ENCODE measurements around the gene OR4D2. TPM values are rescaled to one million over a fixed set of nuclear protein-coding genes. Genes with fewer than 3 reads are reported as not detected.

OR4D2 gene
- total and polyA plus RNA-seq, 2 experiments from 2014 or later = not detected

DNA sequence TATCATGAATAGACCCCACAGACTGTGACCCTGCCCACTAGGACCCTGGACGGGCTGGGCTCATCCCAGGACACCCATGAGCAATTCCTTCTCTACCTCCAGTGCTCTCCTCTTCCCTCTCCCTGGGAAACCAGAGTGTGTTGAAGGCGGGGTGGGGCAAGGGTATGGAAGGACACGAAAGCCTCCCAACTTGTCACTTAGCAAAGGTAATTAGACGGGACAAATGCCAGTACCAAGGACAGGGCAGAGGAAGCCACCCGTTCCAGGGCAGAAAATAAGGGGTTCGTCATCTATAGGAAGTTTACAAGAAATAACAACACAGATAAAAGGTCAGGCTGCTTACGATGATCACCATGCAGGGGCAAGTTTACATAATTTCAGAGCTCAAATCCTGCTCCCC, 20.9 kb downstream of the OR4D2 start:
- 31 to 33% methylated on average over 7 of the region's 7 CpGs for WGBS, 2 experiments (ENCODE audit: low coverage in 1 of 2, low lambda C conversion rate in 2 of 2, missing lambda C conversion rate in 2 of 2)
- Histone ChIP-seq H3K4me1 (ENCODE audit: insufficient read depth) (0 out of 2 replicates have a peak, but pooled peaks cover 4% of the 10 kb centered on the region), H3K27ac (no peak overlapping the region), H3K27me3 (replicated peaks; ENCODE audit: insufficient read depth) (peaks cover 9% of the 10 kb centered on the region; the same call in 1 of the 2 replicates), H3K36me3 (ENCODE audit: low read depth) (no peaks in the 10 kb centered on the region), H3K4me3 (no peak overlapping the region), H2AFZ (no peak overlapping the region), H3F3A (ENCODE audit: insufficient read depth) (no peaks in the 10 kb centered on the region), H3K9me3 (ENCODE audit: low read depth) (no peaks in the 10 kb centered on the region), H3K4me2 (ENCODE audit: unreplicated experiment) (no peak overlapping the region), H3K9ac (no peak overlapping the region), H3K79me2 (ENCODE audit: insufficient read depth) (no peaks in the 10 kb centered on the region), H3K9me2 (ENCODE audit: insufficient read depth) (no peaks in the 10 kb centered on the region), H4K20me1 (ENCODE audit: insufficient read depth) (no peaks in the 10 kb centered on the region)
- in situ Hi-C loops (cut with MboI) = no loop called here
- no peak for TF ChIP-seq EZH2 (IDR thresholded peaks at IDR 0.05; ENCODE audit: insufficient read depth, poor library complexity, severe bottlenecking)
- no peak for TF ChIP-seq EZH2phosphoT487 (IDR thresholded peaks at IDR 0.05; ENCODE audit: insufficient read depth, low read depth)
- DNase-seq = no peak

DNA sequence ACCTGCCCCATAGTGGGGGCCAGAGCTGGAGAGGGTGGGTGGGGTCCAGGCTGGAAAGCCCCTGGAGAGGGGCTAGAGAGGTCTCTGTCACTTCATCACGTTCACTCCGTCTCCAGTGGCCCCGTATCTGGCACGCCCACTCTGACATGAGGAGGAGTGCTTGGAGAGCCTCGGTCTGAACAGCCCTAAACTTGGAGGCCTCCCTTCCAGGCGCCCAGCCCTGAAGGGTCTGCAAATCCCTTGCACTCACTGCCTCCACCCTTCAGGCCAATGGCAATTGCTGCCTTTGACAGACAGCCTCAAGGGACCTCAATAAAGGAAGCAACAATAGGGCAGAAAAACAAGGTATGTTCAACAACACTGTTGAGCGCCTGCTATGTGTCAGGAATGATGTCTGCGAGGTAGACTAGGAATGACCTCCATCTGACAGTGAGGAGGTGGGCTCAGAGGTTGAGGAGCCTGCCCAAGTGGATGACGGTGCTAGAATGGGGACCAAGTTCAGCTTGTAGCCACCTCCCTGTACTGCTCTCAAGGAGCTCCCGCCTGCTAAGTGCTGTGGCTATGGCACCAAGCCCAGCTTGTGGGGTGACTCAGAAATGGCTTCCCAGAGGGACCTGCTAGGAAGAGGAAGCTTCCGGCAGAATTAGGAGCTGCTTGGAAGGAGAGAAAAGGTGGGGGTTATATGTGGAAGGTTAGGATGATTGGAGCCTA, 22.8 kb downstream of the OR4D2 start:
- WGBS, 2 experiments (ENCODE audit: low coverage in 1 of 2, low lambda C conversion rate in 2 of 2, missing lambda C conversion rate in 2 of 2) = 48 to 51% methylated on average over 11 of the region's 11 CpGs
- Histone ChIP-seq H2AFZ (no peak overlapping the region), H3K27me3 (replicated peaks; ENCODE audit: insufficient read depth) (peaks cover 9% of the 10 kb centered on the region; the same call in 1 of the 2 replicates), H4K20me1 (ENCODE audit: insufficient read depth) (no peaks in the 10 kb centered on the region), H3F3A (ENCODE audit: insufficient read depth) (no peaks in the 10 kb centered on the region), H3K4me1 (ENCODE audit: insufficient read depth) (0 out of 2 replicates have a peak, but pooled peaks cover 4% of the 10 kb centered on the region), H3K79me2 (ENCODE audit: insufficient read depth) (no peaks in the 10 kb centered on the region), H3K9me2 (ENCODE audit: insufficient read depth) (no peaks in the 10 kb centered on the region), H3K4me2 (ENCODE audit: unreplicated experiment) (no peak overlapping the region), H3K4me3 (no peak overlapping the region), H3K27ac (no peak overlapping the region), H3K9me3 (ENCODE audit: low read depth) (no peaks in the 10 kb centered on the region), H3K36me3 (ENCODE audit: low read depth) (no peaks in the 10 kb centered on the region), H3K9ac (no peak overlapping the region)
- DNase-seq = peak; percentile 94
- in situ Hi-C loops (cut with MboI) = no loop called here
- TF ChIP-seq EZH2phosphoT487 (IDR thresholded peaks at IDR 0.05; ENCODE audit: insufficient read depth, low read depth) = no peak
- TF ChIP-seq EZH2 (IDR thresholded peaks at IDR 0.05; ENCODE audit: insufficient read depth, poor library complexity, severe bottlenecking) = no peak

DNA sequence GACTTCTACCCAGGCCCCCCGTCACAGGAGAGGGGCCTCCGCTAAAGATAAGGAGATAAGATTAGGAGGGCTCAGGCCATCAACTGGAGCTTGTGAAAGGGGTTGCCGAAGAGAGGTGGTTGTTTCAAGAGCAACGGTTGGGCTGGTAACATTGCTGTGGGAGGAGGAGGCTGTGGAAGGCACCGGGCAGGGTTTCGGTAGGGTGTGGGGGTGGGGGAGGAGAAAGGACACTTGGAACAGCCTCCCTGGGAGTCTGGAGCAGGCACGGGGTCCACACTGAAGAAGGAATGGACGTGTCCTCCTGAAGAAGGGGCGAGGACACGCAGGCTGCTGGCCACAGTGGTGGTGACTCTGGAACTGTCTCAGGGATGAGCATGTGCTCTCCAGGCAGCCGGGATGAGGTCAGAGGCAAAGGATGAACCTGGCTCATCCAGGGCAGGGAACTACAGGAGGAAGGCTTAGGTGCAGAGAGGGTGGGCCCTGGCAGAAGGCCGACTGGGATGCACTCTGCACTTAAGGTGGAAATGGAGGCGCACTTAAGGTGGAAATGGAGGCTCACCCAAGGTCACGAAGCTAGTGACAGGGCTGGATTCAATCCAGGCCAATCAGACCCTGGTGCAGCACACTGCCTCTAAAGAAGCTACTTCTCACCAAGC, 24.6 kb downstream of the OR4D2 start:
- DNase-seq = peak; percentile 21
- H2AFZ ChIP-seq = no peak overlapping the region
- H3K4me2 ChIP-seq (ENCODE audit: unreplicated experiment) = no peak overlapping the region
- H3K36me3 ChIP-seq (ENCODE audit: low read depth) = no peaks in the 10 kb centered on the region
- H3K79me2 ChIP-seq (ENCODE audit: insufficient read depth) = no peaks in the 10 kb centered on the region
- no peaks in the 10 kb centered on the region for H3F3A ChIP-seq (ENCODE audit: insufficient read depth)
- in situ Hi-C loops (cut with MboI) = no loop called here
- peaks cover 15% of the 10 kb centered on the region; the same call in 1 of the 2 replicates for H3K27me3 ChIP-seq (replicated peaks; ENCODE audit: insufficient read depth)
- TF ChIP-seq EZH2phosphoT487 (IDR thresholded peaks at IDR 0.05; ENCODE audit: insufficient read depth, low read depth) (no peak), EZH2 (IDR thresholded peaks at IDR 0.05; ENCODE audit: insufficient read depth, poor library complexity, severe bottlenecking) (no peak)
- no peak overlapping the region for H3K9ac ChIP-seq
- no peaks in the 10 kb centered on the region for H3K9me2 ChIP-seq (ENCODE audit: insufficient read depth)
- H3K4me1 ChIP-seq (ENCODE audit: insufficient read depth) = 0 out of 2 replicates have a peak, but pooled peaks cover 4% of the 10 kb centered on the region
- H3K9me3 ChIP-seq (ENCODE audit: low read depth) = no peaks in the 10 kb centered on the region
- no peaks in the 10 kb centered on the region for H4K20me1 ChIP-seq (ENCODE audit: insufficient read depth)
- no peak overlapping the region for H3K27ac ChIP-seq
- WGBS, 2 experiments (ENCODE audit: low coverage in 1 of 2, low lambda C conversion rate in 2 of 2, missing lambda C conversion rate in 2 of 2) = 19 to 26% methylated on average over 13 to 14 of the region's 14 CpGs
- H3K4me3 ChIP-seq = no peak overlapping the region

- Histone ChIP-seq H3K4me2 (ENCODE audit: unreplicated experiment) (no peak within 1 kb of the TSS), H3K79me2 (ENCODE audit: insufficient read depth) (no peaks in the 10 kb centered on the region), H3K9me3 (ENCODE audit: low read depth) (no peaks in the 10 kb centered on the region), H3F3A (ENCODE audit: insufficient read depth) (no peaks in the 10 kb centered on the region), H3K9ac (no peak within 1 kb of the TSS), H3K27ac (no peak within 1 kb of the TSS), H3K4me1 (ENCODE audit: insufficient read depth) (0 out of 2 replicates have a peak, but pooled peaks cover 4% of the 10 kb centered on the region), H2AFZ (no peak within 1 kb of the TSS), H3K36me3 (ENCODE audit: low read depth) (no peaks in the 10 kb centered on the region), H3K9me2 (ENCODE audit: insufficient read depth) (no peaks in the 10 kb centered on the region), H3K4me3 (no peak within 1 kb of the TSS), H3K27me3 (replicated peaks; ENCODE audit: insufficient read depth) (peaks cover 20% of the 10 kb centered on the region; the same call in 1 of the 2 replicates), H4K20me1 (ENCODE audit: insufficient read depth) (no peaks in the 10 kb centered on the region)
- TF ChIP-seq EZH2phosphoT487 (IDR thresholded peaks at IDR 0.05; ENCODE audit: insufficient read depth, low read depth) = no peak
- no peak for TF ChIP-seq EZH2 (IDR thresholded peaks at IDR 0.05; ENCODE audit: insufficient read depth, poor library complexity, severe bottlenecking)
- DNase-seq = no peak
- 0 to 2% methylated on average over 6 of the region's 6 CpGs for WGBS, 2 experiments (ENCODE audit: low coverage in 1 of 2, low lambda C conversion rate in 2 of 2, missing lambda C conversion rate in 2 of 2)
- in situ Hi-C loops (cut with MboI) = no loop called here
These were observed 25.8 kb downstream of the OR4D2 start, which contains the start of gene EPX for GRCh38 chr17:58192612-58193011. Gene EPX (plus strand): TSS chr17:58192726. CDS start chr17:58192847, 121 bp downstream.

All from GM23248 (cell line).